HFFc6 (cell line): ENCODE measurements around the gene S1PR4. TPM values are rescaled to one million over a fixed set of nuclear protein-coding genes. Genes with fewer than 3 reads are reported as not detected.
A peak's percentile ranks its signal among the peaks of the same experiment; 100 is the strongest.

Experiments used
- DNase-seq: peaks from one replicate; pipeline ENCODE4 v3.0.0-alpha.2; 2018
- H3K27ac Mint-ChIP-seq: 2 replicates; pipeline ENCODE4 v1.8.0; 2020; ENCODE audit warnings: mild to moderate bottlenecking, mixed read lengths
- H3K27me3 Mint-ChIP-seq: 2 replicates; pipeline ENCODE4 v1.8.0; 2021; ENCODE audit warnings: mild to moderate bottlenecking, moderate library complexity, mixed read lengths; ENCODE audit not compliant: insufficient read depth
- H3K36me3 Mint-ChIP-seq: 2 replicates; pipeline ENCODE4 v1.8.0; 2021; ENCODE audit warnings: low read depth, mixed read lengths
- H3K4me1 Mint-ChIP-seq: 2 replicates; pipeline ENCODE4 v1.8.0; 2020; ENCODE audit warnings: low read depth, mixed read lengths
- H3K4me3 Mint-ChIP-seq: 2 replicates; pipeline ENCODE4 v1.8.0; 2020; ENCODE audit warnings: mild to moderate bottlenecking, moderate library complexity, mixed read lengths
- H3K9me3 Mint-ChIP-seq: 2 replicates; pipeline ENCODE4 v1.8.0; 2020; ENCODE audit warnings: mild to moderate bottlenecking, mixed read lengths
- total RNA-seq, 6 experiments: library from RNA; stranded (reverse); fragmentation: NEBNext Ultra II Directional; extraction: Animal tissue kit (Norgen Biotek cat#: 25700); gene quantifications; 2 replicates in 1 of 6; 3 replicates in 5 of 6; pipeline ENCODE4 v1.2.3, GENCODE V29; 2021
- TF ChIP-seq, protein P1 (sequence below): fragments of 200-600 bp; sonication (generic); IDR thresholded peaks from 2 replicates; pipeline ENCODE4 v1.5.0; 2021; ENCODE audit warnings: antibody characterized with exemption, mild to moderate bottlenecking

Gene S1PR4
- total RNA-seq, 6 experiments from 2014 or later, result not detected

GRCh38 chr19:3149089-3149488, 29.5 kb upstream of the S1PR4 start:
- no peaks in the 10 kb centered on the region for H3K36me3 Mint-ChIP-seq
- no peaks in the 10 kb centered on the region for H3K27me3 Mint-ChIP-seq
- TF ChIP-seq, protein P1, sequence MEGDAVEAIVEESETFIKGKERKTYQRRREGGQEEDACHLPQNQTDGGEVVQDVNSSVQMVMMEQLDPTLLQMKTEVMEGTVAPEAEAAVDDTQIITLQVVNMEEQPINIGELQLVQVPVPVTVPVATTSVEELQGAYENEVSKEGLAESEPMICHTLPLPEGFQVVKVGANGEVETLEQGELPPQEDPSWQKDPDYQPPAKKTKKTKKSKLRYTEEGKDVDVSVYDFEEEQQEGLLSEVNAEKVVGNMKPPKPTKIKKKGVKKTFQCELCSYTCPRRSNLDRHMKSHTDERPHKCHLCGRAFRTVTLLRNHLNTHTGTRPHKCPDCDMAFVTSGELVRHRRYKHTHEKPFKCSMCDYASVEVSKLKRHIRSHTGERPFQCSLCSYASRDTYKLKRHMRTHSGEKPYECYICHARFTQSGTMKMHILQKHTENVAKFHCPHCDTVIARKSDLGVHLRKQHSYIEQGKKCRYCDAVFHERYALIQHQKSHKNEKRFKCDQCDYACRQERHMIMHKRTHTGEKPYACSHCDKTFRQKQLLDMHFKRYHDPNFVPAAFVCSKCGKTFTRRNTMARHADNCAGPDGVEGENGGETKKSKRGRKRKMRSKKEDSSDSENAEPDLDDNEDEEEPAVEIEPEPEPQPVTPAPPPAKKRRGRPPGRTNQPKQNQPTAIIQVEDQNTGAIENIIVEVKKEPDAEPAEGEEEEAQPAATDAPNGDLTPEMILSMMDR, result no peak
- no peaks in the 10 kb centered on the region for H3K9me3 Mint-ChIP-seq
- no peak overlapping the region for H3K4me3 Mint-ChIP-seq
- DNase-seq, result no peak
- H3K27ac Mint-ChIP-seq, result no peak overlapping the region
- no peaks in the 10 kb centered on the region for H3K4me1 Mint-ChIP-seq

GRCh38 chr19:3149526-3150505, 28.8 kb upstream of the S1PR4 start:
- no peak overlapping the region for H3K4me3 Mint-ChIP-seq
- DNase-seq, result no peak
- no peak overlapping the region for H3K27ac Mint-ChIP-seq
- H3K27me3 Mint-ChIP-seq, result no peaks in the 10 kb centered on the region
- peaks cover 2% of the 10 kb centered on the region for H3K36me3 Mint-ChIP-seq
- H3K4me1 Mint-ChIP-seq, result no peaks in the 10 kb centered on the region
- H3K9me3 Mint-ChIP-seq, result no peaks in the 10 kb centered on the region
- TF ChIP-seq, protein P1, result no peak

GRCh38 chr19:3150739-3151329, 27.7 kb upstream of the S1PR4 start:
- no peak overlapping the region for H3K27ac Mint-ChIP-seq
- peaks cover 5% of the 10 kb centered on the region for H3K36me3 Mint-ChIP-seq
- DNase-seq, result no peak
- no peaks in the 10 kb centered on the region for H3K4me1 Mint-ChIP-seq
- H3K4me3 Mint-ChIP-seq, result no peak overlapping the region
- TF ChIP-seq, protein P1, result no peak
- H3K27me3 Mint-ChIP-seq, result no peaks in the 10 kb centered on the region
- H3K9me3 Mint-ChIP-seq, result no peaks in the 10 kb centered on the region

GRCh38 chr19:3151563-3152418, 26.8 kb upstream of the S1PR4 start:
- TF ChIP-seq, protein P1, result no peak
- H3K36me3 Mint-ChIP-seq, result peaks cover 5% of the 10 kb centered on the region
- H3K27me3 Mint-ChIP-seq, result no peaks in the 10 kb centered on the region
- no peak overlapping the region for H3K4me3 Mint-ChIP-seq
- DNase-seq, result peak; percentile 53
- no peaks in the 10 kb centered on the region for H3K9me3 Mint-ChIP-seq
- no peak overlapping the region for H3K27ac Mint-ChIP-seq
- no peaks in the 10 kb centered on the region for H3K4me1 Mint-ChIP-seq

DNA sequence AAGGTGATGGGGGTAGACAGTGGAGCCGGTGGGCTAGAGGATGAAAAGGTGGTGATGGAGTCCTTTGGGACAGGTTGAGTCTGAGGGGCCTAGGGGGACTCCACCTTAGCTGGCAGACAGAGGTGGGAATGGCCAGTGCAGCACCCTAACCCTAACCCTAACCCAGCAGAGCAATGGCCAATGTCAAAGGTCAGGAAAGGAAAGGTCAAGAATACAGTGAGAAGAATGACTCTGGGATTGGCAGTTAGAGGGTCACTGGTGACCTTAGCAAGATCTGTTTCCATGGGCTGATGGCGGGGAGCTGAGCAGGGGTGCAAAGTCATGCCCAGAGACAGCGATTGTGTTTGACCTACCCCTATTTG, 26.2 kb upstream of the S1PR4 start:
- TF ChIP-seq, protein P1, result no peak
- Mint-ChIP-seq H3K4me3 (no peak overlapping the region), H3K9me3 (no peaks in the 10 kb centered on the region)

More for the DNA sequence above, 26.2 kb upstream of the S1PR4 start:
- Mint-ChIP-seq H3K27me3 (no peaks in the 10 kb centered on the region), H3K27ac (no peak overlapping the region), H3K4me1 (no peaks in the 10 kb centered on the region), H3K36me3 (peaks cover 5% of the 10 kb centered on the region)
- no peak for DNase-seq
